WERI-Rb-1 (cell line): Measurements from ENCODE around the gene PIGT.

Experiments used
- DNase-seq: peaks from one replicate; pipeline ENCODE4 v3.0.0-alpha.2; 2020
- H3K27ac ChIP-seq: fragments of 250-450 bp; sonication (Bioruptor Pico); 2 replicates; pipeline ENCODE4 v1.5.1; 2020; ENCODE audit warnings: mild to moderate bottlenecking, moderate library complexity
- H3K27me3 ChIP-seq: fragments of 250-450 bp; sonication (Bioruptor Pico); 2 replicates; pipeline ENCODE4 v1.5.1; 2021; ENCODE audit warnings: mild to moderate bottlenecking, low read depth, moderate library complexity; ENCODE audit not compliant: insufficient read depth, severe bottlenecking
- H3K36me3 ChIP-seq: fragments of 250-450 bp; sonication (Bioruptor Pico); 2 replicates; pipeline ENCODE4 v1.5.1; 2020; ENCODE audit warnings: mild to moderate bottlenecking, moderate library complexity
- H3K4me3 ChIP-seq: 2 replicates; pipeline ENCODE4 v1.5.1; 2011; ENCODE audit warnings: low read depth, mild to moderate bottlenecking, control low read depth, low read length
- H3K9me3 ChIP-seq: fragments of 250-450 bp; sonication (Bioruptor Pico); 2 replicates; pipeline ENCODE4 v1.5.1; 2021; ENCODE audit warnings: mild to moderate bottlenecking, moderate library complexity; ENCODE audit not compliant: severe bottlenecking
- CTCF ChIP-seq: IDR thresholded peaks from 2 replicates; pipeline ENCODE4 v1.5.1; 2011; ENCODE audit warnings: low read depth, mild to moderate bottlenecking, control low read depth, inconsistent platforms, low read length

Gene PIGT

GRCh38 chr20:45415822-45416637 is at the start of gene PIGT:
TSS of gene PIGT (plus strand) at chr20:45416141. CDS start at chr20:45416157, 16 bp downstream.
- TF ChIP-seq CTCF = no peak
- H3K27ac ChIP-seq = peak within 1 kb of the TSS; percentile 73
- H3K27me3 ChIP-seq = no peaks in the 10 kb centered on the region
- H3K36me3 ChIP-seq = peaks cover 27% of the 10 kb centered on the region
- peak within 1 kb of the TSS; percentile 88 for H3K4me3 ChIP-seq
- no peaks in the 10 kb centered on the region for H3K9me3 ChIP-seq
- peak; percentile 86 for DNase-seq

GRCh38 chr20:45366192-45366591 is 49.7 kb upstream of the PIGT start:
- Histone ChIP-seq H3K27ac (no peak overlapping the region), H3K36me3 (peaks cover 30% of the 10 kb centered on the region), H3K4me3 (no peak overlapping the region), H3K27me3 (no peaks in the 10 kb centered on the region), H3K9me3 (no peaks in the 10 kb centered on the region)
- DNase-seq = no peak
- TF ChIP-seq CTCF = no peak

GRCh38 chr20:45366631-45367030 is 49.3 kb upstream of the PIGT start:
- TF ChIP-seq CTCF = no peak
- no peak for DNase-seq
- Histone ChIP-seq H3K4me3 (no peak overlapping the region), H3K36me3 (peaks cover 33% of the 10 kb centered on the region), H3K27me3 (no peaks in the 10 kb centered on the region), H3K27ac (no peak overlapping the region), H3K9me3 (no peaks in the 10 kb centered on the region)

- Histone ChIP-seq H3K4me3 (no peak overlapping the region), H3K36me3 (peaks cover 33% of the 10 kb centered on the region), H3K27me3 (no peaks in the 10 kb centered on the region), H3K9me3 (no peaks in the 10 kb centered on the region), H3K27ac (no peak overlapping the region)
- no peak for DNase-seq
- no peak for TF ChIP-seq CTCF
Measured at GRCh38 chr20:45367126-45367525, 48.8 kb upstream of the PIGT start.

GRCh38 chr20:45368221-45368980 is 47.5 kb upstream of the PIGT start:
- H3K4me3 ChIP-seq = no peak overlapping the region
- H3K27me3 ChIP-seq = no peaks in the 10 kb centered on the region
- H3K27ac ChIP-seq = no peak overlapping the region
- H3K36me3 ChIP-seq = peaks cover 33% of the 10 kb centered on the region
- TF ChIP-seq CTCF = no peak
- no peaks in the 10 kb centered on the region for H3K9me3 ChIP-seq
- no peak for DNase-seq
